A549 (cell line): ENCODE results near the gene VPS37B. TPM values are rescaled to one million over a fixed set of nuclear protein-coding genes. Genes with fewer than 3 reads are reported as not detected.

Experiments used
- ATAC-seq, 2 experiments: fragments of 200-7000 bp in 1 of 2; fragments of >200 bp in 1 of 2; cut with Nextera tagmentation in 1 of 2; cut with Tn5 transposase in 1 of 2; 3 replicates each; pipeline versions ENCODE4 v1.8.0 to v1.9.1; 2018 to 2020; ENCODE audit warnings: mild to moderate bottlenecking in 1 of 2, moderate library complexity in 1 of 2
- CTCF ChIA-PET: fragments of 300-600 bp; sonication (Branson Sonifier 250); formaldehyde crosslinking; extraction: SDS; loops from one replicate; lab custom pipeline; 2021; ENCODE audit warnings: antibody characterized with exemption, inconsistent platforms; lab: Yijun Ruan, JAX
- POLR2A ChIA-PET: fragments of 350-600 bp; formaldehyde crosslinking; extraction: SDS; loops from one replicate; lab custom pipeline; 2021; ENCODE audit warnings: antibody characterized with exemption, inconsistent platforms; lab: Yijun Ruan, JAX
- DNase-seq, 2 experiments: peaks; one replicate each; pipeline versions ENCODE4 v3.0.0 to v3.0.0-alpha.2; 2011 to 2016; ENCODE audit warnings: low read depth in 1 of 2, low spot score in 1 of 2
- FAIRE-seq: peaks from 2 replicates; lab custom pipeline; 2011; peaks lifted over from hg19 to GRCh38; lab: Jason Lieb, UNC
- H3K27ac ChIP-seq, 2 experiments: fragments of >200 bp; sonication (Bioruptor Twin); formaldehyde crosslinking; 3 replicates each; pipeline ENCODE4 v1.5.1; 2016 to 2017
- H3K4me1 ChIP-seq: fragments of >200 bp; sonication (Bioruptor Twin); formaldehyde crosslinking; 3 replicates; pipeline ENCODE4 v1.6.1; 2016
- H3K4me2 ChIP-seq: fragments of >200 bp; sonication (Bioruptor Twin); formaldehyde crosslinking; 3 replicates; pipeline ENCODE4 v1.6.1; 2016
- H3K4me3 ChIP-seq: fragments of >200 bp; sonication (Bioruptor Twin); formaldehyde crosslinking; 3 replicates; pipeline ENCODE4 v1.5.1; 2016
- H3K9me3 ChIP-seq: fragments of >200 bp; sonication (Bioruptor Twin); formaldehyde crosslinking; 3 replicates; pipeline ENCODE4 v1.6.1; 2016
- ATOH8 ChIP-seq: fragments of 250-450 bp; sonication (Bioruptor Pico); IDR thresholded peaks from 2 replicates; pipeline ENCODE4 v1.5.0; 2020; ENCODE audit warnings: low read depth, mild to moderate bottlenecking, moderate library complexity
- CBX2 ChIP-seq: fragments of 200-600 bp; sonication (generic); IDR thresholded peaks from 2 replicates; pipeline ENCODE4 v1.6.1; 2016; ENCODE audit warnings: low read depth, mild to moderate bottlenecking, borderline replicate concordance
- CBX8 ChIP-seq: fragments of 200-600 bp; sonication (generic); IDR thresholded peaks from 2 replicates; pipeline ENCODE4 v1.6.1; 2016
- CHD4 ChIP-seq: fragments of 200-600 bp; sonication (generic); IDR thresholded peaks from 2 replicates; pipeline ENCODE4 v1.6.1; 2016; ENCODE audit warnings: antibody characterized with exemption, mild to moderate bottlenecking, borderline replicate concordance
- EHMT2 ChIP-seq: fragments of 200-600 bp; sonication (generic); IDR thresholded peaks from 2 replicates; pipeline ENCODE4 v1.6.1; 2016; ENCODE audit warnings: antibody characterized with exemption, low read depth, mild to moderate bottlenecking, moderate library complexity
- EP300 ChIP-seq, 2 experiments: fragments of >200 bp; sonication (Bioruptor Twin); formaldehyde crosslinking; IDR thresholded peaks; 2 replicates in 1 of 2; 3 replicates in 1 of 2; pipeline ENCODE4 v1.6.1; 2016 to 2017
- ESRRA ChIP-seq: fragments of 150-350 bp; IDR thresholded peaks from 2 replicates; pipeline ENCODE4 v1.6.1; 2014; ENCODE audit warnings: mild to moderate bottlenecking, low read length, borderline replicate concordance
- FOSL2 ChIP-seq, 2 experiments: fragments of 450-650 bp in 1 of 2; fragments of >200 bp in 1 of 2; sonication (Bioruptor Twin) in 1 of 2; formaldehyde crosslinking; IDR thresholded peaks; 2 replicates each; pipeline versions ENCODE4 v1.5.0 to v1.6.1; 2016 to 2020; ENCODE audit warnings: mild to moderate bottlenecking in 1 of 2, moderate library complexity in 1 of 2
- GATA3 ChIP-seq: IDR thresholded peaks from 2 replicates; pipeline ENCODE4 v1.6.1; 2012; ENCODE audit warnings: borderline replicate concordance
- HDAC2 ChIP-seq: fragments of 200-600 bp; sonication (generic); IDR thresholded peaks from 2 replicates; pipeline ENCODE4 v1.6.1; 2016
- HOXB13 ChIP-seq: fragments of 250-450 bp; sonication (Bioruptor Pico); IDR thresholded peaks from 2 replicates; pipeline ENCODE4 v1.5.0; 2020; ENCODE audit warnings: low read depth, mild to moderate bottlenecking, moderate library complexity
- MAX ChIP-seq: IDR thresholded peaks from 2 replicates; pipeline ENCODE4 v1.6.1; 2012
- NFE2L2 ChIP-seq: fragments of 150-350 bp; conservative IDR thresholded peaks from 2 replicates; pipeline ENCODE4 v1.6.1; 2014; ENCODE audit warnings: low read length
- NR3C1 ChIP-seq: fragments of >200 bp; sonication (Bioruptor Twin); formaldehyde crosslinking; IDR thresholded peaks from 3 replicates; pipeline ENCODE4 v1.6.1; 2017
- PBX3 ChIP-seq: IDR thresholded peaks from 2 replicates; pipeline ENCODE4 v1.6.1; 2012
- POLR2A ChIP-seq: IDR thresholded peaks from 2 replicates; pipeline ENCODE4 v1.6.1; 2012; ENCODE audit warnings: mild to moderate bottlenecking, low read length
- RAD21 ChIP-seq, 2 experiments: fragments of >200 bp in 1 of 2; sonication (Bioruptor Twin) in 1 of 2; formaldehyde crosslinking in 1 of 2; IDR thresholded peaks in 1 of 2; conservative IDR thresholded peaks in 1 of 2; 2 replicates in 1 of 2; 3 replicates in 1 of 2; pipeline ENCODE4 v1.6.1; 2012 to 2018; ENCODE audit warnings: inconsistent platforms in 1 of 2
- RFX5 ChIP-seq: fragments of 450-650 bp; IDR thresholded peaks from 2 replicates; pipeline ENCODE4 v1.7.1; 2014; ENCODE audit warnings: antibody characterized with exemption, mild to moderate bottlenecking, moderate library complexity
- SREBF2 ChIP-seq: fragments of 450-650 bp; IDR thresholded peaks from 2 replicates; pipeline ENCODE4 v1.6.1; 2014; ENCODE audit warnings: mild to moderate bottlenecking, moderate library complexity
- TP53 ChIP-seq: fragments of 250-450 bp; sonication (Bioruptor Pico); IDR thresholded peaks from 2 replicates; pipeline ENCODE4 v1.5.0; 2021; ENCODE audit warnings: mild to moderate bottlenecking, moderate library complexity
- USF2 ChIP-seq: fragments of 450-650 bp; IDR thresholded peaks from 2 replicates; pipeline ENCODE4 v1.6.1; 2014; ENCODE audit warnings: antibody characterized with exemption
- ZNF302 ChIP-seq: fragments of 250-450 bp; sonication (Bioruptor Pico); IDR thresholded peaks from 2 replicates; pipeline ENCODE4 v1.9.0; 2021; ENCODE audit warnings: inconsistent platforms, mild to moderate bottlenecking, moderate library complexity
- WGBS: methylation state at CpG from one replicate; pipeline ENCODE4 v1.1.6; 2017; ENCODE audit errors: missing lambda C conversion rate; 5-methylcytosine and 5-hydroxymethylcytosine counted together
- polyA plus RNA-seq, 4 experiments: library from polyadenylated mRNA; depleted of rRNA in 3 of 4; stranded (reverse); fragments of >200 nt; fragmentation: RNase III in 1 of 4; extraction: RNeasy Plus Mini Kit Qiagen cat#74134 plus additional on column Dnase treatment in 1 of 4; gene quantifications; 2 replicates in 3 of 4; 3 replicates in 1 of 4; pipeline ENCODE4 v1.2.3, GENCODE V29; 2011 to 2017

The VPS37B gene
- polyA plus RNA-seq, 2 of the 4 experiments (the other 2 are of a cell fraction): 17.0 to 18.6 TPM

- ChIA-PET POLR2A (interaction anchor here (1.4 kb wide), 1 partner anchor 368 kb away, joined by 4 read pairs; no protein-coding TSS in a partner anchor), CTCF (interaction anchor here (0.7 to 18.6 kb wide), 11 partner anchors 9 to 373 kb away, joined by 3 to 522 read pairs (median 4); partner anchors contain the start of gene OGFOD2)
These were observed 31.1 kb downstream of the VPS37B start for GRCh38 chr12:122864894-122865253.

GRCh38 chr12:122862872-122863701 is 32.8 kb downstream of the VPS37B start:
- ATAC-seq (no peak), FAIRE-seq (no peak), DNase-seq (no peak)
- Histone ChIP-seq H3K9me3 (no peaks in the 10 kb centered on the region), H3K4me1 (no peaks in the 10 kb centered on the region), H3K4me3 (no peak overlapping the region), H3K4me2 (no peak overlapping the region), H3K27ac (no peak overlapping the region)
- CTCF ChIA-PET: interaction anchor here (0.6 to 18.6 kb wide), 9 partner anchors 7 to 375 kb away, joined by 3 to 522 read pairs (median 8); partner anchors contain the start of gene ABCB9
- POLR2A ChIA-PET: no interaction called here
- 77% methylated on average over 12 of the region's 12 CpGs for WGBS
- TF ChIP-seq FOSL2 (IDR thresholded peaks at IDR 0.05) (no peak), FOSL2 (CRISPR knock-in tag; IDR thresholded peaks at IDR 0.05) (no peak), RAD21 (conservative IDR thresholded peaks at IDR 0.05 in 1 of 2, IDR thresholded peaks at IDR 0.05 in 1 of 2) (no peak), NFE2L2 (no peak), EP300 (IDR thresholded peaks at IDR 0.05) (no peak), POLR2A (no peak), CBX8 (no peak), ZNF302 (CRISPR knock-in tag) (no peak), USF2 (no peak), SREBF2 (no peak), CBX2 (no peak), ATOH8 (CRISPR knock-in tag) (no peak), PBX3 (no peak), NR3C1 (no peak), TP53 (CRISPR knock-in tag) (no peak), ESRRA (no peak)

More at GRCh38 chr12:122864894-122865253, 31.1 kb downstream of the VPS37B start:
- WGBS: 86% methylated on average over 5 of the region's 5 CpGs
- H3K27ac ChIP-seq: no peak overlapping the region
- TF ChIP-seq ATOH8 (CRISPR knock-in tag): no peak
- TF ChIP-seq POLR2A: no peak
- TF ChIP-seq HDAC2: no peak
- no peak for TF ChIP-seq CHD4
- TF ChIP-seq EHMT2: no peak
- TF ChIP-seq GATA3: no peak
- no peak for TF ChIP-seq HOXB13
- no peak for TF ChIP-seq MAX
- TF ChIP-seq CBX2: no peak
- TF ChIP-seq FOSL2 (IDR thresholded peaks at IDR 0.05): no peak
- TF ChIP-seq FOSL2 (CRISPR knock-in tag; IDR thresholded peaks at IDR 0.05): no peak
- no peak for TF ChIP-seq RFX5
- DNase-seq (no peak), FAIRE-seq (no peak), ATAC-seq (no peak)
- no peaks in the 10 kb centered on the region for H3K4me1 ChIP-seq
- H3K9me3 ChIP-seq: no peaks in the 10 kb centered on the region
- H3K4me2 ChIP-seq: no peak overlapping the region
- no peak overlapping the region for H3K4me3 ChIP-seq
